HG02763 (cell line): ENCODE data around the gene SLC25A21.
"Not testable (repeated sequence)": the region's sequence is repeated elsewhere in the genome, so short reads cannot be mapped to it uniquely, and the experiment has no call there.

Experiments
- ATAC-seq: cut with Tn5 transposase; IDR thresholded peaks from one replicate; pipeline ENCODE4 v1.9.1; 2021; ENCODE audit warnings: mild to moderate bottlenecking, moderate library complexity; ENCODE audit not compliant: unreplicated experiment

The SLC25A21 gene

GRCh38 chr14:36844443-36845195 lies 327.8 kb downstream of the SLC25A21 start:
- no peak for ATAC-seq

DNA sequence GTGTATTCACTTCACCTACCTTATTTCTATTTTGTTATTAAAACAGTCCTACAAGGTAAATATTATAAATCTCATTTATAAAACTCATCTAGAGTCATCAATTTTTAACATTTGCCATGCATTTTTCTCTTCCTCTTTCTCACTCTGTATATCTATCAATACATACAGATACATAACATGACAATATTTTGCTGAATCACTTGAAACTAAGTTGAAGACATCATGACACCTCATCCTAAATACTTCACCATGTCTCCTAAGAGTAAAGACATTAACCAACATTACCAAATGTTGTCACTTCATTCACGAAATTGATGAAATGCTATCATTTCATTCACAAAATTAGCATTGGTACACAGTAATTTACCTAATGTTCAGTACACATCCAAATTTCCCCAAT lies 329.0 kb downstream of the SLC25A21 start:
- ATAC-seq = no peak

DNA sequence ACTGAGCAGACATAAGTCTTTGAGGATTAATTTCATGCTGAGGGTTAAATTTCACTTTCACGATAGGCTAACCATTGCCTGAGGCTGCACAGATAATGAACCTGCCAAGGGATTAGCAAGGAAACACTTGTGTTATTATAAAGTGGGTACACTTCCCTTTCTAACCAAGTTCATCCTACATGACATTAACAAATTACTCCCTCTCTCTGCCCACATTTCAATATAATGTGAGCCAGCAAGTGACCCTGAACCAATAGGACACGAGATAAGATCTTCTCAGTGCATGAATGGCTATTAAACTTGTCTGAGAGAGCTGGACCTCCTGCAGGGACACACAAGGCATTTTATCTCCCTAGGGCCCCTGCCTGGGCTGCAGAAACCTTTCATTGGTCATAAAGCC lies 337.3 kb downstream of the SLC25A21 start:
- no peak for ATAC-seq

- ATAC-seq = no peak
These were observed 338.1 kb downstream of the SLC25A21 start for GRCh38 chr14:36834293-36834692.

DNA sequence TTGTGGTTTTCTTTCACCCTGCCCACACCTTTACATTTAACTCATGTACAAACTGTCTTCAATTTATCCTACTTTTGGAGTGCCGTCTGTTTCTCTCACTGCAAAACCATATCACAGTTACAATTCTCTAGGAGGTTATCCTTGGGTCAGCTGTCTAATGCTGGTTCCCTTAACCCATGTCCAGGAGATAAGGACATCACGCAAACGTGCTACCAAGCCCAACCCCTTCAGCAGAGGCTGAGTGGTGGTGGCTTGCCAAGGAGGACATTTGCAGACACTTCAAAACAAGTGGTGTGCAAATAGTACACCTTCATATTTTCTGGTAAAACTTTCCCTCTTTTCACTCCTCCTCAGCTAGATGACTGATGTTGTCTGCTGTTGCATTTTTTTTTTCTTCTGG lies 342.9 kb downstream of the SLC25A21 start:
- ATAC-seq = no peak

DNA sequence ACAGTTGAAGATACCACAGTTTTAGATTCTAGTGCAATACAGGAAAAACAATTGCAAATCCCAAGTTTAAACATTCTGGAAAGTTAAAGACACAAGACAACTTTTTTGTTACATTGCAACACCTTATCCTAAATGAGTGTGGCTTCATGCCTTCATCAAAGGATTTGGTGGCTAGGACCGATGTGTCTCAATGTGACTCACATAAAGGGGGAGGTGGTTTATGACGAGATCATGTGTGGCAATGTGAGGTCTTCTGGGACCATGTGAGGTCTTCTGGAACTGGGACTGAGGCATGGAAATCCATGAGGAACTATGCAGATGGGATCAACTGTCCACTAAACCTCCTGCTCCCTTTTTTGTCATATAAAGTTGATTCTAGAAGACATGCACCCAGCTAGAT lies 344.5 kb downstream of the SLC25A21 start:
- ATAC-seq = no peak

DNA sequence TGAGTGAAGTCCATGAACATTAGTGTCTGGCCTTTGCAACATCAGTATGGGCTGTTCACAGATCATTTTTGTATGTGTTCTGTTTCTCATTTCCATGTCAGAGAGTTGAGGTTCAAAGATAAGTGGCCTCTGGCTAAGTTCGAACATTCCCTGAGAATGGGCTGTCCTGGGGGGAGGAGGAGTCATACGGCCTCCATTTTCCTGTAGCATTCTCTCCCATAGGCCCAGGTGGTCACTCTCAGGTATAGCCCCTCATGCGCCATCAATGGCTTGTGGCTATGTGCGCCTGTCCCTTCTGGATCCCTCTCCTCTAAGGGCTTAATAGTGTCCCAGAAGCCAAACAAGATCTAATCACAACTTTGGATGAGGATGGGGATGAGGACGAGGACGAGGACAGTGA lies 345.8 kb downstream of the SLC25A21 start:
- ATAC-seq = no peak

GRCh38 chr14:36824854-36825253 lies 347.6 kb downstream of the SLC25A21 start:
- no peak for ATAC-seq

DNA sequence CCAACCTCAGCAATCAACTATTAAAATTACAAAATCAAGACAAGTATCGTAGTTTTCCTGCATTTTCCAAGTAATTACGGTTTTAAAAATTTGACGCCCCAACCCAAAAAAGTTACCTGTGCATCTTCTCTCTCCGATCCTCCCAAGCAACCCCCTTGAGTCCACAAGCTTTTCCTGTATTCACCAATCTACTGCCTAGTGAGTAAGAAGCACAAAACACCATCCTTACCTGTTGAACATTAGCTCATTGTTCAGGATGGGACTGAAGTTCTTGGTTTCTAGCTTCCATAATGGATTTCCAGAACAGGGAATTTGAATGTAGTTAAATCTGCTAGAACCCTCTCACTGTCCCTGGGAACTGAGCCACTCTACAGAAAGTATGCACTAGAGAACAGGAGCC lies 348.8 kb downstream of the SLC25A21 start:
- ATAC-seq = no peak

DNA sequence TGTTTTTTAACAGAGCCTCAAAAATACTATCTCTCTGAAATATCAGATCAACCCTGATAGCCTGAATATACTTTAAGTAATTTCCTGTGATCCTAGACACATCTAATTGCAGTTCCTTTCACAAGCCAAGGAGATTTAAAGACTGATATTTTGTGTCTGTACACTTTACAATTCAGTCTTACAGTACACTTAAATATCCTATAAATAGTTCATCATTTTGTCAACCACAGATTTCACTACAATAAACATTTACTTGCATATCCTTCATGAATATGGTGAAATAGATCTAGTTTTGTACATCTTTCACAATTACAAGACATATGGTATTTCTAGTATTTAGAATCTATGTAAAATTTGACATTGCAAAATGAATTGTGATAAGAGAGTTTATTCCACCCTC lies 349.7 kb downstream of the SLC25A21 start:
- ATAC-seq = no peak

DNA sequence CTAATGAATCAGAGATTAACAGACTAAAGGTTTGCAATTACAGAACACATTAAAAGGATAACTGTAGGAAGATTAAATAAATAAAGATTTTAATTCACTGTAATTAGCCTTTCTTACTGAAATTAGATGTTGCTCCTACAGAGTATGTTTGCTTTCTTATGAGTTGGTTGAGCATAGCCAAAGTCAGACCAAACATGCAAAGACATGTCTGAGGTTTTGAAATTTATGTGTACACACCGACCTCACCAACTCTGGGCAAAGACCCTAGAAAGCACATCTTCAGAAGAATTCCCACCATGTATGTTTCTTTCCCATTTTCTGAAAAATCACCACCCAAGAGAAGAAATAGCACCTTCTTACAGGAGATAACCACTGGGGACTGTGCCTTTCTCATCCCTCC lies 351.5 kb downstream of the SLC25A21 start:
- ATAC-seq = no peak

DNA sequence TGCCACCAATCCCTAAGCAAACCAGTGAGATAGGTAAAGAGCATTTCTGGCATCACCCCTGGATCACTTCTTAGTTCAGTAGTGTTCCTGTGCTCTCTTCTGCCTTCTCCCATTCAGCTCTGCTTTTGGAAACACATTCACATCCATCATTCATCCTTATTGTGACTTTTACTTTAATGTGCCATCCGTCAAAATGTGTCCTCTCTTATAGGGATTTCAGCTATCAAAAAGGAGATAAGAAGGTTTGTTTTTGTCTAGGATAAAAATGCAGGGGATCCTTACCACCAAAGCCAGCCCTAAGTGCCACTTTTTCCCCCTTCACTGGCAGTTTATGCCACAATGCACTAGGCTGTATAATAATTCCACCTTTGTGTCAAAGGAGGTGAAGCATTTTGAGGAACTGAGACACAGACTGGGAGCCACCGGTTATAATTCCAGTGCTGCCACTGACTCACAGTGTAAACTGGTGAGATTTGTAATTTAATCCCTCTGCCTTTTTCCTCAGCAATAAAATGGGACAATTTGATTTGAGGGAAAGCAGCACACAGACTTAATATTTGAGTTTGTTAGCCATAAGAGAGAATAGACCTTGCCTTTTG lies 352.2 kb downstream of the SLC25A21 start:
- ATAC-seq = no peak

DNA sequence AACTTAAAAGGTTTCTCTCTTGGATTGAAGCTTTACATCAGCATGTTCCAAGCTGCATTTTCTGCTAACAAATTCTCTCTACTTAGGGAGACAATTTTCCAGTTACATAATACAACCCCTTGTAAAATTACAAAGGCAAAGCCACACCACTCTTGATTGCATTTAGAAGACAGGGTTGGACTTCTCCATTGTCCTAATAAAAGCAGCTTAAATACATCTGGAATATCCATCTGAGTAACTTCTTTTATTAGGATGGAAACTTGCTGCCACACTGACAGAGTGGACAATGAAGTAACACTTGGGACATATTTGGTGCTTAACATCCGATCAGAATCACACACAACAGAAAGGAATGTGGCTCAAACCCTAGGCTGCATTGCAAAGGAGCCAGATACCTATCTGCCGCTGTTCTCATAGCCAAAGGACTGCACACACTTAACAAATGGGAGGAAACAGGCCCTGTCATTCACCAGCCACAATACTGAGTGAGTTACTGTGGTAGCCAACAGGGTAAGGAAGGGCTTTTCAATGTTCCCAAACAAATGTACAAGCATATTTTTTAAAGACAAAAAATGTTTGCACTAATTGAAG lies 353.5 kb downstream of the SLC25A21 start:
- no peak for ATAC-seq

- no peak for ATAC-seq
These were observed 354.2 kb downstream of the SLC25A21 start for GRCh38 chr14:36818246-36818645.

DNA sequence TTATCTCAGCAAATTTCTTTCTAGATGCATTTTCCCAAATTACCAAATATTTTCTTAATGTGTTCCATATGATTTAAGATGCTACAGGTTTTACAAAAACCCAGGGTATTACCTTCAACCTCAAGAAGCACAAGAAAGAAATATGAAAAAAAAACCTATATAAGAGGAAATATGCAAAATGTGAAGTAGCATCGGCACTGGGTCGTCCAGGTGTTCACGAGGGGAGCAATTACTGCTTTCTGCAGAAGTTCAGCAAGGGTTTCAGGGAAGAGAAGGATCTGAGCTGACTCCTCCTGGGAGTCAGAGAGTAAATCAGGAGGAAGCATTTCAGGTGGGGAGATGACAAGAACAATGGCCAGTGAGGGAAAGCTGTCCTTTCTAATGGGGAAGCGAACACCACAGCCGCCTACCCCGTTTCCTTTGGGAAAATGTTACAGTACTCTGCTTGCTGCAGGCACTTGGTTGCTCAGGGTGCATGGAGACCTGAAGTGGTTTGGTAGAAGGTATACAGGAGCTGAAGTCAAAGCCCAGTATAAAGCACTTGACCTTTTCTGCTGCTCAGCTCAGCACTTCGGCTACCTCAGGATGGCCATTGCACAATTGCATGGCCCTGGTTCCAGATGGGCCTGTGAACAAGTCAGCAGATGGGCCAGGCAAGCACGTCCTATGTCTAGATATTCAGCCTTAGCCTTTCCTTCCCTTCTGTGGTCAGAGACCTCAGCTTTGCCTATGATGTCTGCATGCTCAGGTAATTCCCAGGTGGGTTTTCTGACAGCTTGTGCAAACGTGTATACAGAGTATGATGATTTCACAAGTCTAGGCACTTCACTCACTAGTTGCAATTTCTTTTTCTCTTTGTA lies 355.1 kb downstream of the SLC25A21 start:
- no peak for ATAC-seq

DNA sequence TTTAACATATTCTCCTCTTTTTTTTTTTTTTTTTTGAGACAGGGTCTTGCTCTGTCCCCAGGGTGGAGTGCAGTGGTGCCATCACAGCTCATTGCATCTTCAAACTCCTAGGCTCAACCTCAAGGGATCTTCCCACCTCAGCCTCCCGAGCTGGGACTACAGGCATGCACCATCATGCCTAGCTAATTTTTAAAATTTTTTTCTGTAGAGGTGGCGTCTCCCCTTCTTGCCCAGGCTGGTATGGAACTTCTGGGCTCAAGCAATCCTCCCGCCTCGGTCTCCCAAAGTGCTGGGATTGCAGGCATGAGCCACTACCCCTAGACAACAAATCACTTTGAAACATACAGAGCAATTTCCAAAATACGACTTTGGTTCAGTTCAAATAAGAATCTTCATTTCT lies 355.9 kb downstream of the SLC25A21 start:
- ATAC-seq = no peak

DNA sequence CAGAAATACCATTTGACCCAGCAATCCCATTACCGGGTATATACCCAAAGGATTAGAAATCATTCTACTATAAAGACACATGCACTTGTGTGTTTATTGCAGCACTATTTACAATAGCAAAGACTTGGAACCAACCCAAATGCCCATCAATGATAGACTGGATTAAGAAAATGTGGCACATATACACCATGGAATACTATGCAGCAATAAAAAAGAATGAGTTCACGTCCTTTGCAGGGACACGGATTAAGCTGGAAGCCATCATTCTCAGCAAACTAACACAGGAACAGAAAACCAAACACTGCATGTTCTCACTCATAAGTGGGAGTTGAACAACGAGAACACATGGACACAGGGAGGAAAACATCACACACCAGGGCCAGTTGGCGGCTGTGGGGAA lies 357.6 kb downstream of the SLC25A21 start:
- ATAC-seq = not testable (repeated sequence)

- ATAC-seq = no peak
These were observed 362.2 kb downstream of the SLC25A21 start for GRCh38 chr14:36810209-36810608.

- ATAC-seq = no peak
These were observed 364.7 kb downstream of the SLC25A21 start for GRCh38 chr14:36807727-36808126.

- no peak for ATAC-seq
These were observed 367.3 kb downstream of the SLC25A21 start for GRCh38 chr14:36805131-36805559.

DNA sequence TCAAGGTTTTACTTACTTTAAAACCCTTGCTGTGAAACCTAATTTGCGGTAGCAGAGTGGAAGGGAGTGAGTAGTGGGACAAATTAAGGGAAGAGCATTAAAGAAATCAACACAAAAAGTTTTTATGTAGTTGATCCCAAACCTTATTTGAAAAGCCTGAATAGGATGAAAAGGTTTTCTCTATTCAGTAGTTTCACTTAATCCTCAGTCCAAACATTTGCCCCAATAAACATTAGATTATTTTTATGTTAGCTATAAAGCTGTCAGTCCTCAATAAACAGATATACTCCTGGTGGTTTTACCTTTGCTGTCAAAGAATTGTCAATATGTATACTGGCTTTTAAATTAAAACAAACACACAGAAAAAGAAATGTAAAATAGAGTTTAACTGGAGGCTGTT lies 374.8 kb downstream of the SLC25A21 start:
- ATAC-seq = no peak
